Natural killer cell treated with Interleukin-12 subunit alpha and Interleukin-12 subunit beta and Interleukin-15 and Interleukin-18, amount 100 ng/mL, for 72 hours (primary cell): Measurements from ENCODE around the gene B3GNT2. TPM values are rescaled to one million over a fixed set of nuclear protein-coding genes. Genes with fewer than 3 reads are reported as not detected.
"Not testable (repeated sequence)": the region's sequence is repeated elsewhere in the genome, so short reads cannot be mapped to it uniquely, and the experiment has no call there.

Source experiments
- ATAC-seq, 2 donors: fragments of 150-1000 bp; cut with Tn5 transposase in 1 of 2; sonication (Bioruptor Pico), chemical (Tn5 transposase) in 1 of 2; 2 replicates each; pipeline ENCODE4 v1.10.0; 2021
- DNase-seq: peaks from one replicate; pipeline ENCODE4 v3.0.0; 2022; ENCODE audit warnings: low spot score
- H3K27ac Mint-ChIP-seq, 2 donors: 1 replicate in 1 of 2; 2 replicates in 1 of 2; pipeline ENCODE4 v1.8.0; 2022; ENCODE audit warnings: mixed read lengths in 2 of 2, mild to moderate bottlenecking in 1 of 2, moderate library complexity in 1 of 2
- H3K27me3 Mint-ChIP-seq, 2 donors: 1 replicate in 1 of 2; 2 replicates in 1 of 2; pipeline ENCODE4 v1.8.0; 2022; ENCODE audit warnings: mixed read lengths in 2 of 2
- H3K36me3 Mint-ChIP-seq: one replicate; pipeline ENCODE4 v1.8.0; 2022; ENCODE audit warnings: mixed read lengths
- H3K4me1 Mint-ChIP-seq, 2 donors: 1 replicate in 1 of 2; 2 replicates in 1 of 2; pipeline ENCODE4 v1.8.0; 2022; ENCODE audit warnings: low read depth in 2 of 2, mixed read lengths in 2 of 2, mild to moderate bottlenecking in 1 of 2
- H3K4me3 Mint-ChIP-seq: one replicate; pipeline ENCODE4 v1.8.0; 2022; ENCODE audit warnings: mixed read lengths
- H3K9me3 Mint-ChIP-seq: 2 replicates; pipeline ENCODE4 v1.8.0; 2022; ENCODE audit warnings: mixed read lengths
- total RNA-seq, 2 donors: library from RNA; stranded (reverse); gene quantifications; one replicate each; pipeline ENCODE4 v1.2.3, GENCODE V29; 2022

Gene B3GNT2
- total RNA-seq, 2 donors from 2014 or later: 29.8 to 31.0 TPM

DNA sequence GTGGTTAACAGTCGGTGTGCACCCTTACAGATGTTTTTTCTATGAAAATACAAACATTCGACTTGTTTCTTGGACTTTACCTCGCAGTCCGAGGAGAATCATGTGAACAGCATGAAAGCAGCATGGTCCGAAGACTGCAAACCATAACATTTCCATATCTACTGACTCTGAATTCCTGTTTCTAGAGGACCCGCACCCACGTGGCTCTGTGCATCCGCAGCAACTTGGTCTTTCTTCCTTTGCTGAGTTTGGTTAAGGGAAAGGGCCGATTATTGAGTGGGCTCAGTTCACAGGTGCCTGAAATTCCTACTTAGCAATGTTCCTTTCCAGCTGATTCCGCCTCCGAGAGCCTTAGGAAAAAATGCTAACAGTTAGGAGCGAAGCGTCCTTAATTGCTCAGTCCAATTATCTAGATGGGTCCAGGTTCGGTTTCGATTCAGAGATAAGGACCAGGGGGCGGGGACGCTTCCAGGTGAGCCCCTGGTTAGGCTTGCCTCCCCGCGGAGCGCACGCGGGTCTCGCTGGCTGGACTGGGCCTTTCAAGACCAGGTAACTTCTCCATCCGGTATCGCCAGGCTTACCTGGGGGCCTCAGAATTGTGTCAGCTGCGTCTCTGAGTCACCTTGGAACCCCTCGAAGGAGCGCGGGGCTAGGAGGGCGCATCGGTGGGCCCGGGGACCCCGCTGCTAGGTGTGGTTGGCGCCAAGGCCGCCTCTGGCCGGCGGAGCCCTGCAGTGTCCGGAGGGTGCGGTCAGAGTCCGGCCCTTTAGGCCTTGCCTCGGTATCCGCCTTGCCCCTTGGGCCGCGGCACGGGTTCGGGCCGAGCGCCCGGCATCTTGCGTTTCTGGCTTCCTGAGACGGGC, 1.1 kb upstream of the B3GNT2 start:
- Mint-ChIP-seq H3K4me1 (peaks cover 18 to 22% of the 10 kb centered on the region in 2 donors), H3K27me3 (no peaks in the 10 kb centered on the region), H3K9me3 (no peaks in the 10 kb centered on the region), H3K4me3 (peak overlapping the region; percentile 90), H3K27ac (no peak overlapping the region), H3K36me3 (no peaks in the 10 kb centered on the region)
- no peak for DNase-seq
- ATAC-seq: no peak

DNA sequence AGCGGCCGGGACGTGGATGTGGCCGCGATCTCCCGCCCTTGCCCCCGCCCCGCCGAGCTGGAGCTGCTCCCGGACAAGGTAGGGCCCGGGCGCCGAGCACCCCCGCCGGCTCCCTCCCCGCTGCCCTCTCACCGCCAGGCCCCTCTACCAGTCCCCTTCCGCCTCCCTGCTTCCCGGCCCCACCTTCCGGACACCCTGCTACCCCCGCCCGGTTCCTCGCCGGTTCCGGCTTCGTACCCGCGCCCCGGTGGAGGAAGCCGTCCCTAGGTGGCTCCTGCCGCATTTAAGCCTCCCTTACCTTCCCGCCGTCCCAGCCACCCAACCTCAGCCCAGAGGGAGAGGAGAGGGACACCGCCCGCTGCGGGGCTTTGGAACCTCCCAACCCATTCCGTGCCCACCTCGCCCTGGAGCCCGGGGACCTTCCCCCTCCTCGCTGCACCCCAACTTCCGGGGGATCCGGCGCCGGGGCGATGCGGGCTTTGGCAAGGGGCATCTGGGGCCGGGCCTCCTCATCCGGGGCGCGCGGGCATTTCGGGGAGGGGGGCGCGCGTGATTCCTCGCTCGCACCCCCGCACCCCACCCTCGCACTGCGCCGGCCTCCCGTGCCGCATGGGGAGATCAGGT, 475 bp downstream of the B3GNT2 start:
- Mint-ChIP-seq H3K4me3 (peak overlapping the region; percentile 90), H3K4me1 (peaks cover 33 to 38% of the 10 kb centered on the region in 2 donors), H3K9me3 (no peaks in the 10 kb centered on the region), H3K27ac (peak overlapping the region; percentile 64 to 77), H3K36me3 (no peaks in the 10 kb centered on the region), H3K27me3 (no peaks in the 10 kb centered on the region)
- peak; percentile 73 to 80 for ATAC-seq
- peak; percentile 73 for DNase-seq

DNA sequence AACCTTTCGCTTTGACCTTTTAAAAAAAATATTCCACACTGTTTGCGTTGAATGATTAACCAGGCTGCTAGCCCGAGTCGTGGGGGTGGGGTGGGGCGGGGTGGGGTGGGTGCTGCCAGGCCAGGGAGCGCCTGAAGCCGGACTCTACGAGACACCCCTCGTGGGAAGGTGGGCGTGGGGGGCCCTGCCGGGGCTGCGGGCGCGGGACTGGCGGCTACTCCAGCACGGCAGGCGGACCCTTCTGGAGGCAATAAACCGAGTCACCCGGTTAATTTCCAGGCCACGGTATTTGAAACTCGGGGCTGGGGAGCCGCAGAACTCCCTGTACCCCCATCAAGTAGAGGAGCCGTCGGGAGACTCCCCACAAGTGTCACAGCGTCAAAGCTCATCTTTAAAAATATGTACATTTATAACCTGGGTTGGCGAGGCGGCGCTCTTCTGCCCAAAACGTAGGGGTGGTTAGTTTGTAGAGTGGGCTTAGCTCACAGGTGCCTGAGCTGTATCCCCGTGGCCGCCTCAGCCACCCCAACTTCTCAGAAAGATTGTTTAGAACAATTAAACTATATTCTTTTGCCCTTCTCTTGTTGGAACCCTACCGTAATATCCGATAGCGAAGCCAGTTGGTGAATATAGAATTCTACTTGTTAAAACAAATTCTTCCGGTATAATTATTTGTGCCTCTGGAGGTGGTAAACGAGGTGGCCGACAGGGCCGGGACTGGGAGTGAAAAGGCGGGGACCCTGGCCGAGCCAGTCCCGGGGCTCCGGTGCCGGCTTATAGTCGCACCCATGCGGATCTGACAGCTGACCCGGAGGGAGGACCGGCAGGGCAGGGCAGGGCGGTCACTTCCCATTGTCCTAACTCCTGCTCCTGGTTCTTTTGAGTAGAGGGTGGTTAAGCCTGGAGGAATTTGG, 1.4 kb downstream of the B3GNT2 start:
- peaks cover 40 to 46% of the 10 kb centered on the region in 2 donors for H3K4me1 Mint-ChIP-seq
- no peaks in the 10 kb centered on the region for H3K36me3 Mint-ChIP-seq
- peak overlapping the region; percentile 77 to 88 for H3K27ac Mint-ChIP-seq
- no peaks in the 10 kb centered on the region for H3K27me3 Mint-ChIP-seq
- peak; percentile 60 for DNase-seq
- peak overlapping the region; percentile 90 for H3K4me3 Mint-ChIP-seq
- peaks cover 1% of the 10 kb centered on the region for H3K9me3 Mint-ChIP-seq
- no peak for ATAC-seq

DNA sequence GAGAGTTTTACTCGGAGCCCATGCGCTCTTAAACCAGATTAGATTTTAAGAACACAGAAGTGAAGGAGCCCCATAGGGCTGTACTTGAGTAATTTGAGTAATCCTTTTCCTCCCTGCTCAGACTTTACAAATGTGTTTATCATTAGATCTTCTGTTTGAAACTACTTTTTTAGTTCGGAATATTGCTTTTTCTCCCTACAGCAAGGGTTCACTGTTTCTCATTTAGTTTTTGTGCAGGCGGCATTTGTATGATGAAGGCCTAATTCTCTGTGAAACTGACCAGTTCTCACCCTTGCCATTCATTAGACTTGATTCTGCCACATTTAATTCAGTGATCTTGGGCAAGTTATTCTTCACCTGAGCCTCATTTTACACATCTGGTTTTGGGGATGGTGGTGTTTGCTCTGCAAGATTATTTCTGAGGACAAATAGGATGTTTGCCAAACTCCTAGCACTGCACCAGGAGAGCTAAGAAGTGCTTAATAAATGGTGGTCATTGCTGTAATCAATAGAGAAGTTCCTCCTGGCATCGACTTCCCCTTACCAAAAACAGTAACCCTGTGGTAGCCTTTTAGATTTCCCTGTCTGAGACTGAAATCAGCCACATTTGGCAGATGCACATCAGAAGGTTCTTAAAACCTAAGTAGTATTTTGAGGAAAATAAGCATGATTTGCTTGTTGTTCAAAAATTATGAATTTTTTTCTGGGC, 2.2 kb downstream of the B3GNT2 start:
- Mint-ChIP-seq H3K27me3 (no peaks in the 10 kb centered on the region), H3K36me3 (no peaks in the 10 kb centered on the region), H3K9me3 (peaks cover 3% of the 10 kb centered on the region), H3K4me1 (peaks cover 48 to 55% of the 10 kb centered on the region in 2 donors), H3K4me3 (peak overlapping the region; percentile 90), H3K27ac (peak overlapping the region; percentile 77 to 88)
- ATAC-seq (no peak), DNase-seq (peak; percentile 26)

DNA sequence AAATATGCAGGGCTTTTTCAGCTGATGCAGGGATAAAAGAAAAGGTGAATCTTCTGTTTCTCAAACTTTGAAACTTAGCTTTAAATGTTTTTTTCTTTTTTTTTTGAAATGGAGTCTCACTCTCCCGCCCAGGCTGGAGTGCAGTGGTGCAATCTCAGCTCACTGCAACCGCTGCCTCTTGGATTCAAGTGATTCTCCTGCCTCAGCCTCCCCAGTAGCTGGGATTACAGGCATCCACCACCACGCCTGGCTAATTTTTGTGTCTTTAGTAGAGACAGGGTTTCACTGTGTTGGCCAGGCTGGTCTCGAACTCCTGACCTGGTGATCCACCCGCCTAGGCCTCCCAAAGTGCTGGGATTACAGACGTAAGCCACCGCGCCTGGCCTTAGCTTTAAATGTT, 2.9 kb downstream of the B3GNT2 start:
- H3K27ac Mint-ChIP-seq: peak overlapping the region; percentile 67 to 86
- H3K36me3 Mint-ChIP-seq, H3K9me3 Mint-ChIP-seq: not testable (repeated sequence)

DNA sequence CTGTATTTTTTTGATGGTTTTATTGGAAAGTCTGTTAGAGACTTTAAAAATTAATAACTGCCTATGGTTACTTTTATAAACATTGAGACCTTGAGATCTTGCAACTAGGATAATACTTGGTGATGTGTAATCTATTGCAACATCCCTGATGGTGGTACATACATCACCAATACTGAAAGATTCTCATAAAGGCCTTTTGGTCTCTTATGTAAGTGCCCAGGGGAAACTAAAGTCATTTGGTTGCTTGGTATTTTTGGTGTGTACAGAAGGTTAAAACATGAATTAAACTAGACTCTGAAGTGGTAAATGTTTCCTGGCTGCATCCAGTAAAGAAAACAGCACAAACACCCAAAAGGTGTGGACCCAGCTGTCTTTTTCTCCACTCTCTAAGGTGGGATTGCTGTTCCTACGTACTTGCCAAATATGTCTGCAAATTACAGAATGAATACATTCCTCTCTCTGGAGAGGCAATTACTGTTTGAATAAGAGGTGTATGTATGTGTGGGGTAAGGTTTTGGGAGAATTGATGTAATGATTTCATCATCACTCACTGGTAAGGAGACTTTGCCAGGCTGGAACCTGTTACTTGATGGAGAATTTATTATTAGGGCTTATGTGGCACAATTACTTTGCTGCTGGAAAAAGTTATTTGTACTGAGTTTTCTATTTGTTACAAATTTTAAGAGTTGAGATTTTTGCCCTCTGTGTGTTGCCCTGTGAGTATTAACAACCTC, 3.6 kb downstream of the B3GNT2 start:
- ATAC-seq (no peak), DNase-seq (peak; percentile 22)
- H3K27me3 Mint-ChIP-seq: no peaks in the 10 kb centered on the region
- H3K4me3 Mint-ChIP-seq: peak overlapping the region; percentile 86
- peaks cover 57 to 65% of the 10 kb centered on the region in 2 donors for H3K4me1 Mint-ChIP-seq
- H3K27ac Mint-ChIP-seq: peak overlapping the region; percentile 67 to 86
- no peaks in the 10 kb centered on the region for H3K36me3 Mint-ChIP-seq
- H3K9me3 Mint-ChIP-seq: peaks cover 3% of the 10 kb centered on the region

More for the DNA sequence above, 2.9 kb downstream of the B3GNT2 start:
- not testable (repeated sequence) for ATAC-seq, DNase-seq, H3K27me3 Mint-ChIP-seq
- Mint-ChIP-seq H3K4me1 (peaks cover 56 to 62% of the 10 kb centered on the region in 2 donors), H3K4me3 (peak overlapping the region; percentile 90)

DNA sequence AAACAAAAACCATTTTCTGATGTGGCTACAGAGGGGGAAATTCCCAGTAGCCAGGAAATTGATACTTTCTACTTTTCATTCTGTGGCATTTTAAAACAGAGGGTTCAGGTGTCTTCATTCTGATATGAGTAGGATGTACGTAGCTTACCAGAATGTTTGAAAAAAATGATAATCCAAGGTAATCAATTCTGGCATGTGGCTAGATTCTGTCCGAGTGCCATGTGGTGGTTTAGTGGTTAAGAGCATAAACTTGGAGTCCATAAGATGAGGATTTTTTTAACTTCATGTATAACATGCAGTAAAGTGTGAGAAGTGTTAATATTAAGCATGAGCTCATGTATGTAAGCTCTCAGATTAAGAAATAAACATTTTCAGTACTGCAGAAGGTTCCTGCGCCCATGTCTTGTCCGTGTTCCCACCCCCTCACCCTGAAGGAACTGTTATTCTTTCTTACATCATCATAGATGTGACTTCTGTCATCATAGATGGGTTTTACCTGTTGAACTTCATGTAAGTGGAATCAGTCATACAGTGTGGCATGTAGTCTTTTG, 4.5 kb downstream of the B3GNT2 start:
- DNase-seq: peak; percentile 39
- no peaks in the 10 kb centered on the region for H3K36me3 Mint-ChIP-seq
- peak overlapping the region; percentile 67 to 86 for H3K27ac Mint-ChIP-seq
- peaks cover 61 to 69% of the 10 kb centered on the region in 2 donors for H3K4me1 Mint-ChIP-seq
- H3K27me3 Mint-ChIP-seq: no peaks in the 10 kb centered on the region
- no peak for ATAC-seq
- peaks cover 3% of the 10 kb centered on the region for H3K9me3 Mint-ChIP-seq
- peak overlapping the region; percentile 86 for H3K4me3 Mint-ChIP-seq

DNA sequence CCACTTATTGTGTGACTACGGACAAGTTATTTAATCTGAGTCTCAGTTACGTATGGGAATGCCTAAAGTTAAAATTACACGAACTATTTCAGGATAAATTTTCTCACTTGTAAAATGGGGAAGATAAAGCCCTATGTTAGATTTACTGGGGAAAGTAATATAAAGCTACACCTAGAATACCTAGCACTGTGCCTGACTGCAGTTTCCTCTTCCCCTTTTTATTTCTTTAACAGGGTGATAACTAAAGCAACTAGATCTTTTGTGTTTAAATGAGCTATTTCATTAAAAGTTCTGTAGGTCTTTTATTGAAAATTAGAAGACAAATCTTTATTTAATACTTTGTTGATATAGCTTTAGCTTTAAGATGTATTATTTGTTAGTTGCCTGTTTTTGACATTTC, 5.0 kb downstream of the B3GNT2 start:
- Mint-ChIP-seq H3K36me3 (no peaks in the 10 kb centered on the region), H3K9me3 (peaks cover 3% of the 10 kb centered on the region), H3K4me3 (peak overlapping the region; percentile 86), H3K27me3 (no peaks in the 10 kb centered on the region), H3K4me1 (peaks cover 65 to 72% of the 10 kb centered on the region in 2 donors), H3K27ac (peak overlapping the region; percentile 67 to 86)
- ATAC-seq: no peak
- DNase-seq: no peak

DNA sequence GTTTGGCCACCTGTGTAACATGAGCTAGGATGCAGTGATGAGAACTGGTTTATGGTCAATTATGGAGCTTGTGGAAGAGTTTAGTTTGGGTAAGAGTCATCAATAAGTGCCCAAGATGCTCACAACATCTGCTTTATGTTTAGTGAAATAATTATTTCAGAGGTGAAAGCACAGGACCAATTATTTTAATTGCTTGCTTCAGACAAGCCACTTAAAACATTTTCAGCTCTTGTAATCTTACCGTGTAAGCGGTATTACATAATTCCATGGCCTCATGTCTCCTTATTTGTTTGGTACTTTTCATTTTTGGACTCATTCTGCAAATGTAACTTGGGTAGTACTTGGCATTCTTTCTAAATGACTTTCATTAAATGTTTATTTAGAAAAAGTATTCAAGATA, 5.4 kb downstream of the B3GNT2 start:
- no peaks in the 10 kb centered on the region for H3K36me3 Mint-ChIP-seq

DNA sequence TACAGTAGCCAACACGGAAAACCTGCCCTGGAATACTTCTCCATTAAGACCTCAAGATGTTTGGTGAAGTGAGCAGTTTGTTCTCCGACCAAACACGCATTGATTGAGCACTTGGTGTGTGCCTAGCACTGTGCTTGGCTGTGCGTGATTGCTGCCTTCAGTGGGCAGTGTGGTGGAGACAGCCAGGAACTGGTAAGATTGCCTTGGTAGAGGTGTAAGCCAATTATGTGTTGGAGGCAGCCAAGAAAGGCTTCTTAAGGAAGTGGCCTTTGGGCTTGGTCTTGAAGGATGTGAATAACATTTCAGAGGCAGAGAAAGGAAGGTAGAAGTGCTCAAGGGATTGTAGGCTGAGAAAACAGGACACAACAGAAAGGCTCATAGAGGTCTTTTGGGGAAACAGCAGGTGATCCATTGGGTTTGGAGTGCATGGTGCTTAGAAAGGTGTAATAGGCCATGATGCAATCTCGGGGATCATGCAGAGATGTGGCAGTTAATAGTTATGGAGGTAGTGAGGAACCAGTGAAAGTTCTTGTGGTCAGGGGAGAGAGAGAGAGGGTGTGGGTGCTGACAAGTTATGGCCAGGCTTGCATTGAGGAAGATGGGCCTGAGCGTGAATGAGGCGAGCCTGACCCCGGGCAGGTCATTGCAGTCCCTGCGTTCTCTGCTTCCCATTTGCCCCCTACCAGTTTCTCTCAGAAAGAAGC, 6.3 kb downstream of the B3GNT2 start:
- Mint-ChIP-seq H3K36me3 (no peaks in the 10 kb centered on the region), H3K4me1 (peaks cover 77 to 85% of the 10 kb centered on the region in 2 donors), H3K27me3 (no peaks in the 10 kb centered on the region), H3K9me3 (peaks cover 3% of the 10 kb centered on the region), H3K27ac (peak overlapping the region; percentile 49 to 67), H3K4me3 (peak overlapping the region; percentile 68)
- ATAC-seq (peak; percentile 61 to 75), DNase-seq (peak; percentile 60)

More for the DNA sequence above, 5.4 kb downstream of the B3GNT2 start:
- Mint-ChIP-seq H3K4me1 (peaks cover 68 to 77% of the 10 kb centered on the region in 2 donors), H3K27me3 (no peaks in the 10 kb centered on the region), H3K27ac (peak overlapping the region; percentile 67 to 86), H3K4me3 (peak overlapping the region; percentile 86), H3K9me3 (peaks cover 3% of the 10 kb centered on the region)
- no peak for DNase-seq
- no peak for ATAC-seq

DNA sequence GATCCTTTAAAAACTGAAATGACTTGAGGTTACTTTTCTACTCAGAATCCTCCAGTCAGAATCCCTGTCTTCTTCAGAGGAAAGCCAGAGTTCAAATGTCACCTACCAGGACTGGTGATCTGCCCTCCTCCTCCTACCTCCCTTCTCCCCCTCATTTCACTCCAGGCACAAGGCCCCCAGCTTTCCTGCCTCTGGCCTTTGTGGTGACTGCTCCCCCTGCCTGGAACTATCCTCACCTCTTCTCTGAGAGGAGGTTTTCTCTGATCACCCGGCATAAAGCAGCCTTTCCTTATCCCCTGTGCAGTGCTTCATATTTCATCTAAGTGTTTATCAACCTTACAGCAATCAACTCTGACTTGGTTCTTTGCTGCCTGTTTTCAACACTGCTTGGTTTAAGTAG, 6.8 kb downstream of the B3GNT2 start:
- Mint-ChIP-seq H3K4me3 (peak overlapping the region; percentile 68), H3K36me3 (no peaks in the 10 kb centered on the region), H3K27me3 (no peaks in the 10 kb centered on the region), H3K9me3 (peaks cover 3% of the 10 kb centered on the region), H3K4me1 (peaks cover 76 to 84% of the 10 kb centered on the region in 2 donors), H3K27ac (peak overlapping the region; percentile 49 to 67)
- peak; percentile 41 for DNase-seq
- no peak for ATAC-seq

DNA sequence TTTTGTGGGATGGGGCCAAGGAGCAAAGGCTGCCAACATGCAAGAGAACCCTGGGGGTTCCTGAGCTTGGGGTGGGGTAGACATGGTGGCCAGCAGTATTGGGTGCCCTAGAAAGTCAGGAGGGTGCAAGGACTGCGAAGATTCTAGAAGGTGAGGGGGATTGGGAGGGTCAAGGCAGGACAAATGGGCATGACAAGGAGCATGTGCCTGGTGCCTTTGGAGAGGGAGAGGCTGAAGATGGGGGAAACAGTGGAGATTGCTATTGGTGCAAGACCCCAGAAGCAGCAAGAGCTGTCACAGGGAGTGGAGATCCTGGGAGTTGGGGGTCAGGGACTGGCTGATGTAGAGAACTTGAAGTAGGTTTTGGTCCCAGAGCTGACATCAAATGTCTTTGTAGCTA, 7.5 kb downstream of the B3GNT2 start:
- H3K4me1 Mint-ChIP-seq: peaks cover 78 to 84% of the 10 kb centered on the region in 2 donors
- DNase-seq (peak; percentile 15), ATAC-seq (no peak)
- no peaks in the 10 kb centered on the region for H3K36me3 Mint-ChIP-seq
- H3K9me3 Mint-ChIP-seq: peaks cover 3% of the 10 kb centered on the region
- H3K27me3 Mint-ChIP-seq: no peaks in the 10 kb centered on the region
- H3K27ac Mint-ChIP-seq: peak overlapping the region; percentile 49 to 67
- no peak overlapping the region for H3K4me3 Mint-ChIP-seq
